PC-9 (cell line): ENCODE measurements around the gene BOC. TPM values are rescaled to one million over a fixed set of nuclear protein-coding genes. Genes with fewer than 3 reads are reported as not detected.

ENCODE experiments used
- BruUV-seq: library from RNA; stranded (reverse); fragments of 400-500 nt; replicated peaks from 2 replicates; lab custom pipeline; 2021; lab: Mats Ljungman, UMichigan
- CTCF ChIA-PET: fragments of 300-600 bp; sonication (Branson Sonifier 250); formaldehyde crosslinking; loops from one replicate; lab custom pipeline; 2022; ENCODE audit warnings: antibody characterized with exemption; lab: Charles Lee
- POLR2A ChIA-PET: fragments of 300-600 bp; sonication (Branson Sonifier 250); formaldehyde crosslinking; loops from one replicate; lab custom pipeline; 2022; ENCODE audit warnings: antibody characterized with exemption; ENCODE audit not compliant: unreplicated experiment; lab: Charles Lee
- DNase-seq, 2 experiments: peaks; one replicate each; pipeline versions ENCODE4 v3.0.0 to v3.0.0-alpha.2; 2015 to 2022; ENCODE audit warnings: mixed read lengths in 1 of 2
- H2AFZ ChIP-seq: fragments of 200-600 bp; sonication (generic); 2 replicates; pipeline ENCODE4 v1.8.1; 2017; ENCODE audit warnings: antibody characterized with exemption
- H3F3A ChIP-seq: fragments of 200-600 bp; sonication (generic); 2 replicates; pipeline ENCODE4 v1.8.1; 2017; ENCODE audit warnings: antibody characterized with exemption, mild to moderate bottlenecking, low read depth; ENCODE audit not compliant: insufficient read depth
- H3K27ac ChIP-seq: fragments of 200-600 bp; sonication (generic); 2 replicates; pipeline ENCODE4 v1.6.1; 2016; ENCODE audit warnings: mixed run types
- H3K27me3 ChIP-seq: fragments of 200-600 bp; sonication (generic); 2 replicates; pipeline ENCODE4 v1.6.1; 2016; ENCODE audit warnings: low read depth, mixed run types; ENCODE audit not compliant: insufficient read depth
- H3K36me3 ChIP-seq: fragments of 200-600 bp; sonication (generic); 2 replicates; pipeline ENCODE4 v1.6.1; 2016; ENCODE audit warnings: low read depth, mixed run types
- H3K4me1 ChIP-seq: fragments of 200-600 bp; sonication (generic); replicated peaks from 2 replicates; pipeline ENCODE4 v1.6.1; 2016; ENCODE audit warnings: mixed run types; ENCODE audit not compliant: insufficient read depth
- H3K4me2 ChIP-seq: fragments of 200-600 bp; sonication (generic); 2 replicates; pipeline ENCODE4 v1.6.1; 2017; ENCODE audit warnings: mixed run types
- H3K4me3 ChIP-seq: fragments of 200-600 bp; sonication (generic); 2 replicates; pipeline ENCODE4 v1.6.1; 2016; ENCODE audit warnings: mixed run types
- H3K79me2 ChIP-seq: fragments of 200-600 bp; sonication (generic); 2 replicates; pipeline ENCODE4 v1.6.1; 2017; ENCODE audit warnings: low read depth, mixed run types
- H3K9me2 ChIP-seq: fragments of 200-600 bp; sonication (generic); 2 replicates; pipeline ENCODE4 v1.8.1; 2017; ENCODE audit warnings: mild to moderate bottlenecking; ENCODE audit not compliant: insufficient read depth
- H3K9me3 ChIP-seq: fragments of 200-600 bp; sonication (generic); 2 replicates; pipeline ENCODE4 v1.8.1; 2016; ENCODE audit warnings: low read depth; ENCODE audit not compliant: insufficient read depth
- H4K20me1 ChIP-seq: fragments of 200-600 bp; sonication (generic); 2 replicates; pipeline ENCODE4 v1.8.1; 2017; ENCODE audit not compliant: insufficient read depth
- CTCF ChIP-seq: fragments of 200-600 bp; sonication (generic); conservative IDR thresholded peaks from 2 replicates; pipeline ENCODE4 v1.6.1; 2017; ENCODE audit warnings: mixed run types, antibody characterized with exemption, mild to moderate bottlenecking, moderate library complexity
- EZH2 ChIP-seq: fragments of 200-600 bp; sonication (generic); IDR thresholded peaks from 2 replicates; pipeline ENCODE4 v1.8.0; 2017; ENCODE audit warnings: antibody characterized with exemption, low read depth
- intact Hi-C: fragments of 100-400 bp; cut with micrococcal nuclease; formaldehyde crosslinking; loops from one replicate; pipeline ENCODE4 v1.10.0; 2022; ENCODE audit not compliant: unreplicated experiment
- total RNA-seq: library from RNA; stranded (reverse); gene quantifications from 2 replicates; pipeline ENCODE4 v1.2.3, GENCODE V29; 2021

Gene BOC
- total RNA-seq, 1 experiment from 2014 or later: 3.0 TPM

- no peak overlapping the region for H3K4me2 ChIP-seq
Observed at GRCh38 chr3:113231827-113232253, 20.5 kb downstream of the BOC start.

GRCh38 chr3:113232342-113232741 is 21.0 kb downstream of the BOC start:
- H3F3A ChIP-seq: no peaks in the 10 kb centered on the region
- ChIA-PET CTCF (no interaction called here), POLR2A (no interaction called here)
- no peak overlapping the region for H2AFZ ChIP-seq
- H3K79me2 ChIP-seq: no peaks in the 10 kb centered on the region
- no peak overlapping the region for H3K4me3 ChIP-seq
- peaks cover 10% of the 10 kb centered on the region for H3K4me1 ChIP-seq
- H3K9me3 ChIP-seq: no peaks in the 10 kb centered on the region
- TF ChIP-seq CTCF: no peak
- TF ChIP-seq EZH2: no peak
- no peaks in the 10 kb centered on the region for H3K9me2 ChIP-seq
- H3K36me3 ChIP-seq: no peaks in the 10 kb centered on the region
- no peaks in the 10 kb centered on the region for H4K20me1 ChIP-seq
- DNase-seq: no peak
- H3K4me2 ChIP-seq: no peak overlapping the region
- no peaks in the 10 kb centered on the region for H3K27me3 ChIP-seq
- intact Hi-C loops: loop anchor here (5.0 kb wide), 1 partner anchor 45 kb away; no protein-coding TSS in a partner anchor
- H3K27ac ChIP-seq: no peak overlapping the region
- BruUV-seq: no TSS peak

More at GRCh38 chr3:113231827-113232253, 20.5 kb downstream of the BOC start:
- Histone ChIP-seq H3K4me3 (no peak overlapping the region), H3K27ac (0 out of 2 replicates have a peak overlapping the region, but pooled peaks have one; percentile 42), H3K9me2 (no peaks in the 10 kb centered on the region), H2AFZ (no peak overlapping the region), H4K20me1 (no peaks in the 10 kb centered on the region), H3K27me3 (no peaks in the 10 kb centered on the region), H3K36me3 (no peaks in the 10 kb centered on the region), H3F3A (no peaks in the 10 kb centered on the region), H3K79me2 (no peaks in the 10 kb centered on the region), H3K9me3 (no peaks in the 10 kb centered on the region), H3K4me1 (peaks cover 10% of the 10 kb centered on the region)
- CTCF ChIA-PET: interaction anchor here (0.6 kb wide), 1 partner anchor 377 kb away, joined by 3 read pairs; no protein-coding TSS in a partner anchor
- TF ChIP-seq EZH2 (no peak), CTCF (no peak)
- POLR2A ChIA-PET: interaction anchor here (0.5 kb wide), 1 partner anchor 513 kb away, joined by 6 read pairs; no protein-coding TSS in a partner anchor
- intact Hi-C loops: loop anchor here (5.0 kb wide), 1 partner anchor 45 kb away; no protein-coding TSS in a partner anchor
- BruUV-seq: no TSS peak
- peak; percentile 73 to 76 for DNase-seq

GRCh38 chr3:113233497-113233896 is 22.1 kb downstream of the BOC start:
- ChIA-PET POLR2A (no interaction called here), CTCF (no interaction called here)
- Histone ChIP-seq H4K20me1 (no peaks in the 10 kb centered on the region), H2AFZ (no peak overlapping the region), H3K27me3 (no peaks in the 10 kb centered on the region), H3K4me1 (peaks cover 10% of the 10 kb centered on the region), H3K27ac (no peak overlapping the region), H3K4me3 (no peak overlapping the region), H3K9me2 (no peaks in the 10 kb centered on the region), H3K79me2 (no peaks in the 10 kb centered on the region), H3K9me3 (no peaks in the 10 kb centered on the region), H3K36me3 (no peaks in the 10 kb centered on the region), H3F3A (no peaks in the 10 kb centered on the region), H3K4me2 (no peak overlapping the region)
- BruUV-seq: no TSS peak
- TF ChIP-seq EZH2 (no peak), CTCF (no peak)
- intact Hi-C loops: loop anchor here (5.0 kb wide), 1 partner anchor 44 kb away; no protein-coding TSS in a partner anchor
- no peak for DNase-seq
